Glomerular visceral epithelial cell (primary cell): ENCODE results near the gene GBX1.

ENCODE experiments used
- DNase-seq: peaks from one replicate; pipeline ENCODE4 v3.0.0-alpha.2; 2016; ENCODE audit errors: extremely low spot score

The GBX1 gene

GRCh38 chr7:151193203-151193978 is 25.9 kb upstream of the GBX1 start:
- DNase-seq: no peak

GRCh38 chr7:151192002-151192539 is 24.6 kb upstream of the GBX1 start:
- no peak for DNase-seq

GRCh38 chr7:151191544-151191943 is 24.1 kb upstream of the GBX1 start:
- DNase-seq: no peak

- DNase-seq: no peak
These were observed 21.5 kb upstream of the GBX1 start for GRCh38 chr7:151189038-151189437.

- DNase-seq: no peak
These were observed 20.7 kb upstream of the GBX1 start for GRCh38 chr7:151188252-151188542.

GRCh38 chr7:151187409-151188251 is 20.1 kb upstream of the GBX1 start:
- DNase-seq: no peak

GRCh38 chr7:151186640-151187408 is 19.3 kb upstream of the GBX1 start, which contains the start of gene ASB10:
Gene ASB10, minus strand, starts transcription at chr7:151187250. Its CDS starts 120 bp downstream, at chr7:151187130.
- no peak for DNase-seq

- no peak for DNase-seq
These were observed 18.5 kb upstream of the GBX1 start for GRCh38 chr7:151185762-151186639.

- DNase-seq: no peak
These were observed 13.5 kb upstream of the GBX1 start for GRCh38 chr7:151181011-151181431.

- DNase-seq: no peak
These were observed 12.5 kb upstream of the GBX1 start for GRCh38 chr7:151179946-151180345.

GRCh38 chr7:151179287-151179860 is 11.9 kb upstream of the GBX1 start:
- no peak for DNase-seq

GRCh38 chr7:151178831-151179230 is 11.3 kb upstream of the GBX1 start:
- no peak for DNase-seq

GRCh38 chr7:151178236-151178635 is 10.7 kb upstream of the GBX1 start:
- DNase-seq: no peak

GRCh38 chr7:151177310-151177709 is 9.8 kb upstream of the GBX1 start:
- no peak for DNase-seq

GRCh38 chr7:151176401-151176800 is 8.9 kb upstream of the GBX1 start:
- no peak for DNase-seq

- no peak for DNase-seq
These were observed 8.4 kb upstream of the GBX1 start for GRCh38 chr7:151175793-151176311.

GRCh38 chr7:151175047-151175792 is 7.7 kb upstream of the GBX1 start:
- DNase-seq: no peak

- DNase-seq: no peak
These were observed 7.0 kb upstream of the GBX1 start for GRCh38 chr7:151174246-151175046.
